Measurements from ENCODE around the gene RAX2.

Gene RAX2

DNA sequence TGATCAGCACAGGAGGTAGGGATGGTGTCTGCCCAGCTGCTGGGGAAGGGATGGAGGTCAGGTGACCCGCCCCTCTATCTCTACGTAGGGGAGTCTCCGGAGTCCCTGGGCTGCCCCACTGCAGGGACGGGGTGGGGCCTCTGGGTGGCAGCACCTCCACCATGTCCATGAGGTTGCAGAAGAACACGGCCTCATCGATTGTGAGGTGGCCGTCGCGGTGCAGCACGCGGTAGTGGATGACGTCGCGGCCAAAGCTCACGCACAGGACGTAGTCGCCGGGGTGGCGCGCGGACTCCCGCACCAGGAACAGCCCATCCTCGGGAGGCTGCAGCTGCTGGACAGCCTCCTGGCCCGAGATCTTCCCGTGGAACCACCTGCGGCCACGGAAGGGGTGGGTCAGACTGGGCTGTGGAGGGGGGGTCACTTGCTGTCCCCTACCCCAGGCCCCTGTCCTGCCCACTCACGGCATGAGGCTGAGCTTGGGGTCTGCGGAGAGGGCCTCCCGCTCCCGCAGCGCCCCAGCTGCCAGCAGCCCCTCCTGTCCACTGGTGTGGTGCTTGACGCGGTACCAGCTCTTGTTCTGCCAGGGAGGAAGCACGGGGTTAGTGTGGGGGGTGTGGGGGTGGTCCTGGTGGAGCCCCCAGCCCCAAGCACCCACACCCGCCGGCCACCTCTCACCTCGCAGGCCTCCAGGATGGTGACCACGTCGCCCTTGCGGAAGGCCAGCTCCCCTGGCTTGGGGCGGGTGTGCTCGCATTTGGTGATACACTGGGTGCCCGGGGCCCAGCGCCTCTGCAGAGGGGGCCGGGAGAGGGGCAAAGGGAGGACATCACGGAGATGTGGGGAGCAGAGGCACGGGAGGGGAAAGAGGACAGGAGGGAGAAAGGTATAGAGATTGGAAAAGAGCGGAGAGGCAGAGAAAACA lies 11.9 kb upstream of the RAX2 start:
- Histone ChIP-seq H3K27ac (no peak overlapping the region), H3K36me3 (ENCODE audit: insufficient read depth, low read length) (no peaks in the 10 kb centered on the region), H3K9ac (ENCODE audit: insufficient read length) (no peak overlapping the region), H3K4me3 (no peak overlapping the region), H3K9me3 (ENCODE audit: low read depth, low read length) (no peaks in the 10 kb centered on the region)
- DNase-seq (ENCODE audit: low read depth, low spot score), result no peak
- TF ChIP-seq POLR2AphosphoS5 (IDR thresholded peaks at IDR 0.05; ENCODE audit: borderline replicate concordance, low read depth, low read length), result no peak
- no peak for TF ChIP-seq FOXP2 (optimal IDR thresholded peaks at IDR 0.05; ENCODE audit: control extremely low read depth, extremely low read length, insufficient read depth)
- no peak for TF ChIP-seq EZH2 (IDR thresholded peaks at IDR 0.05)

DNA sequence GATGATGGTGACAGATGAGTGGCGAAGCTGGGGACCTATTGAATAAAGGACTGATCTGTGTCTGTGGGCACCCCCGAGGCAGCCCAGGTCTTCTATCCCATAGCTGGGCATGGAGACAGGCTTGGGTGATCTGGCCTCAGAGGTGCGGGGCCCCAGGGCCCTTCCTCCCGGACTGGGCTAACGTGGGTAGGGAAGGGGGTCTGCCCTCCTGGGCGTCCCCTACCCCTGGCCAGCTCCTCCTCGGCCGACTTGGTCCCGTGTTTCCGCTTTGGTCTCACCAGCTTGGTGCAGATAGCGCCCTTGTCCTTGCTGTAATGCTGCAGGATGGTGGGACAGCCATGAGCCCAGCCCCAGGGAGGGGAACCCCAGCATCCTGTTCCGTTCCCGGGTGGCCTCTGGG lies 10.9 kb upstream of the RAX2 start:
- Histone ChIP-seq H3K36me3 (ENCODE audit: insufficient read depth, low read length) (no peaks in the 10 kb centered on the region), H3K27ac (no peak overlapping the region), H3K9me3 (ENCODE audit: low read depth, low read length) (no peaks in the 10 kb centered on the region), H3K9ac (ENCODE audit: insufficient read length) (no peak overlapping the region), H3K4me3 (no peak overlapping the region)
- TF ChIP-seq POLR2AphosphoS5 (IDR thresholded peaks at IDR 0.05; ENCODE audit: borderline replicate concordance, low read depth, low read length) (no peak), EZH2 (IDR thresholded peaks at IDR 0.05) (no peak), FOXP2 (optimal IDR thresholded peaks at IDR 0.05; ENCODE audit: control extremely low read depth, extremely low read length, insufficient read depth) (no peak)
- DNase-seq (ENCODE audit: low read depth, low spot score), result no peak

DNA sequence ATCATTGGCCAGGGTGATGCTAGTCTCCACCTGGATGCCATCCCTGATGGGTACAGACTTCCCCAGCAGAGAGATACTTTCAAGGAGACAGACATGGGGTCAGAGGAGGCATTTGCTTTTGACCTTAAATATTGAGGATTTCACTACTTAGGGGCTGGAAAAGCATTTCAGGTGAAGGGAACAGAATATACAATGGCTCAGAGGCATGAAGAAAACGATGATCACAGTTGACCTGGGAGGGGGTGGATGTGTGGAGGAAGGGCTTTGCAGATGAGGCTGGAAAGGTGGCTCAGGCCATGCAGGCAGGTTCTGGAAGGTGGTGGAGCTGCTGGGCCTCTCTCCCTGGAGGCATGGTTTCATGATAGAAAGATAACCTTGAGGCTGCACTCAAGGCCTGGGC lies 10.3 kb upstream of the RAX2 start:
- no peak for DNase-seq (ENCODE audit: low read depth, low spot score)
- no peak overlapping the region for H3K27ac ChIP-seq
- no peak for TF ChIP-seq FOXP2 (optimal IDR thresholded peaks at IDR 0.05; ENCODE audit: control extremely low read depth, extremely low read length, insufficient read depth)
- TF ChIP-seq EZH2 (IDR thresholded peaks at IDR 0.05), result no peak
- TF ChIP-seq POLR2AphosphoS5 (IDR thresholded peaks at IDR 0.05; ENCODE audit: borderline replicate concordance, low read depth, low read length), result no peak

DNA sequence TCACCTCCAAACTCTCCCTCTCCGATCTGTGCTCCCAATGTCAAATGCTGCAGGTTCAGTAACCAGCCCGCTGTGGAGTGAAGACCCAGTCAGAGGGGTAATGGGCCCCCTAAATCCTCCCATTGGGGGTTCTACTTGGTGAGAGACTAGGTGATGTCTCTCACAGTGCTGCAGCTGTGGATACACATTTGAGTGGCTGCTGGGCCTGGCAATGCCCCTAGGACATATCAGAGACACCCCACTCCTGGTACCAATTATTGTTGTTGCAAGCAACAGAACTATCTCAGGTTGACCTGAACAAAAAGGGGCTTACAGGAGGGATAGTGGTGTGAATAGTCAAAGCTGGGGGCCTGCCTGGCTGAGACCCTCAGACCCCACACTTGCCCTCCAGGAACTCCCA lies 9.6 kb upstream of the RAX2 start:
- H3K9me3 ChIP-seq (ENCODE audit: low read depth, low read length), result no peaks in the 10 kb centered on the region
- no peak for DNase-seq (ENCODE audit: low read depth, low spot score)
- no peak overlapping the region for H3K9ac ChIP-seq (ENCODE audit: insufficient read length)
- H3K4me3 ChIP-seq, result no peak overlapping the region
- no peaks in the 10 kb centered on the region for H3K36me3 ChIP-seq (ENCODE audit: insufficient read depth, low read length)
- no peak for TF ChIP-seq EZH2 (IDR thresholded peaks at IDR 0.05)
- TF ChIP-seq POLR2AphosphoS5 (IDR thresholded peaks at IDR 0.05; ENCODE audit: borderline replicate concordance, low read depth, low read length), result no peak; the same call in 1 of the 2 replicates
- no peak overlapping the region for H3K27ac ChIP-seq

More for the DNA sequence above, 10.3 kb upstream of the RAX2 start:
- no peaks in the 10 kb centered on the region for H3K9me3 ChIP-seq (ENCODE audit: low read depth, low read length)
- no peak overlapping the region for H3K9ac ChIP-seq (ENCODE audit: insufficient read length)
- H3K4me3 ChIP-seq, result no peak overlapping the region
- no peaks in the 10 kb centered on the region for H3K36me3 ChIP-seq (ENCODE audit: insufficient read depth, low read length)

DNA sequence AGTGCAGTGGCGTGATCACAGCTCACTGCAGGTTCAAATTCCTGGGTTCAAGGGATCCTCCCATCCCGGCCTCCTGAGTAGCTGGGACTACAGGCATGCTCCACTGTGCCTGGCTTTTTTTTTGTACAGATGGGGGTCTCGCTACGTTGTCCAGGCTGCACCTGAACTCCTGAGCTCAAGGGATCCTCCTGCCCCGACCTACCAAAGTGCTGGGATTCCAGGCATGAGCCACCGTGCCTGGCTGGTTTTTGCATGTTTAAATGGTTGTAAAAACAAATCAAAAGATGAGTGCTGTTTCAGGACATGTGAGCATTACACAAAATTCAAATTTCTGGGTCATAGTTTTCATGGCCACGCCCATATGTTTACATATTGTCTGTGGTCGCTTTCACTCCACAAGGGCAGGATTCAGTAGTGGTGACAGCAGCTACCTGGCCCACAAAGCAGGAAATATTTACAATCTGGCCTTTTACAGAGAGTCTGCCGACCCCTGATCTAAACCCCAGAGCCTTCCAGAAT lies 8.8 kb upstream of the RAX2 start:
- no peak for DNase-seq (ENCODE audit: low read depth, low spot score)
- Histone ChIP-seq H3K36me3 (ENCODE audit: insufficient read depth, low read length) (no peaks in the 10 kb centered on the region), H3K9ac (ENCODE audit: insufficient read length) (no peak overlapping the region), H3K27ac (no peak overlapping the region), H3K9me3 (ENCODE audit: low read depth, low read length) (no peaks in the 10 kb centered on the region), H3K4me3 (no peak overlapping the region)
- TF ChIP-seq POLR2AphosphoS5 (IDR thresholded peaks at IDR 0.05; ENCODE audit: borderline replicate concordance, low read depth, low read length), result no peak
- no peak for TF ChIP-seq FOXP2 (optimal IDR thresholded peaks at IDR 0.05; ENCODE audit: control extremely low read depth, extremely low read length, insufficient read depth)
- TF ChIP-seq EZH2 (IDR thresholded peaks at IDR 0.05), result no peak

DNA sequence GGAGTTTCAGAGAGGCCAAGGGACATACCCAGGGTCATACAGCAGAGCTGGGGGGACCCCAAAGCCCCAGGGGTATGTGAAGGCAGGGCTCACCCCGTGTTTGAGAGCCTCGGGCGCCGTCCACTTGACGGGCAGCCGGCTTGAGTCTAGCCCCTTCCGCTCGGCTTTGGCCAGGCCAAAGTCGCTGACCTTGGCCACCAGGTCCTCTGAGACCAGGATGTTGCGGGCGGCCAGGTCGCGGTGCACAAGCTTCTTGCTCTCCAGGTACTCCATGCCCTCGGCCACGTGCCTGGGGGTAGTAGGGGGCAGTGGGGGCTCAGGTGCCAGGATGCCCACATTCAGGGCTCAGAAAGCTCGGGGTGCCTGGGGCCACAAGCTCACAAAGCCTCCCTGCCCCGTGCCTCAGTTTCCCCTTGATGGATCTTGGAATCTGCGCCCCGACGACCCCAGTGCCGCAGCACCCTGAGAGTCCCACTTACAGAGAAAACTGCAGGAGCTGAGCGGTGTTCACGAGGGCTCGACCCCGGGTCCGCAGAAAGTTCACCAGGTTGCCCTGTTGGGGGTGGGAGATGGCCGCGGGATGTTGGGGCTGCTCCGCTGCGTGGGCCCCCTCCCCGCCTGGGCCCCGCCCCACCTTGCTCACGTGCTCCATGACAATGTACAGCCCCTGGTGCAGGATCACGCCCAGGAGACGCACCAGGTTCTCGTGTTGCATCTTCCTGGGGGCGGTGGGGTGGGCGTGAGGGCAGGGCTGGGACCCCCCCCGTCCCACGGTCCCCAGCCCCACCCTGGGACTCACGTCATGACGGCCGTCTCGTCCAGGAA lies 7.1 kb upstream of the RAX2 start:
- Histone ChIP-seq H3K36me3 (ENCODE audit: insufficient read depth, low read length) (no peaks in the 10 kb centered on the region), H3K9ac (ENCODE audit: insufficient read length) (no peak overlapping the region), H3K27ac (no peak overlapping the region), H3K9me3 (ENCODE audit: low read depth, low read length) (no peaks in the 10 kb centered on the region), H3K4me3 (no peak overlapping the region)
- no peak for TF ChIP-seq FOXP2 (optimal IDR thresholded peaks at IDR 0.05; ENCODE audit: control extremely low read depth, extremely low read length, insufficient read depth)
- no peak for TF ChIP-seq EZH2 (IDR thresholded peaks at IDR 0.05)
- no peak for TF ChIP-seq POLR2AphosphoS5 (IDR thresholded peaks at IDR 0.05; ENCODE audit: borderline replicate concordance, low read depth, low read length)
- DNase-seq (ENCODE audit: low read depth, low spot score), result no peak

DNA sequence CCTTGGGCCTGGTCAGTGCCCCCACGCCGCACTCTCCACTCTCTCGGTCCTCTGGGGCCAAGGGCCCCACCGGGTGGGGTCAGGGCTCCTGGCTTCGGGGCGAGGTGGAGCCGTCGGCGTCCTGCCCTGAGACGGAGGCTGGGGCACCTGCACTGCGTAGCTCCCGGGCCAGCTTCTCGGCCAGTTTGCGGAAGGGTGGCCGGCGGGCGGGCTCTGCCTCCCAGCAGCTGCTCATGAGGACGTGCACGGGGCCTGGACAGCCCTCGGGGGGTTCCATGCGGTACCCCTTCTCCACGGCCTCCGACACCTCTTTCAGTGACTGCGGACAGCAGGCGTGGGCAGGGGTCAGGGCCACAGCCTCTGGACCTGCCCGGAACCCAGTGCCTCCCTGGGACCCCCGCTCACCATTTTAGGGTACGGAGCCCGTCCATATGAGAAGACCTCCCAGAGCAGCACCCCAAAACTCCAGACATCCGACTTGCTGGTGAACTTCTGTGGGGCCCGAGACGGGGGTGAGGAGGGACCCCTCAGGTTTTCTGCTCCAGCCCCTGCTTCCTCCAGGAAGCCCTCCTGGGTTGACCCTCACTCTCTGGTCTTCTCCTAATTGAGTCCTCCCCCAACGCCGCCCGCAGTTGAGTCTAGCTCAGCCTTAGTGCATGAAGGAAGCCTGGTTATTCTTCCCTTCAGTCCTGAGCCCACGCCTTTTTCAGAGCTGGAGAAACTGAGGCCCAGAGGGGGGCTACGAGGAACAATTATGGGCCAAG lies 6.3 kb upstream of the RAX2 start:
- no peak overlapping the region for H3K9ac ChIP-seq (ENCODE audit: insufficient read length)
- TF ChIP-seq FOXP2 (optimal IDR thresholded peaks at IDR 0.05; ENCODE audit: control extremely low read depth, extremely low read length, insufficient read depth) (no peak), EZH2 (IDR thresholded peaks at IDR 0.05) (no peak), POLR2AphosphoS5 (IDR thresholded peaks at IDR 0.05; ENCODE audit: borderline replicate concordance, low read depth, low read length) (no peak)
- H3K9me3 ChIP-seq (ENCODE audit: low read depth, low read length), result no peaks in the 10 kb centered on the region

More for the DNA sequence above, 6.3 kb upstream of the RAX2 start:
- Histone ChIP-seq H3K4me3 (no peak overlapping the region), H3K27ac (no peak overlapping the region), H3K36me3 (ENCODE audit: insufficient read depth, low read length) (no peaks in the 10 kb centered on the region)
- no peak for DNase-seq (ENCODE audit: low read depth, low spot score)
